IPS DF 4.7 (cell line): ENCODE data around the gene DNASE2.
A peak's percentile ranks its signal among the peaks of the same experiment; 100 is the strongest.

Source experiments
- DNase-seq: peaks from one replicate; pipeline ENCODE4 v3.0.0-alpha.2; 2013; ENCODE audit warnings: low spot score; ENCODE audit errors: extremely low read depth

DNASE2 gene

GRCh38 chr19:12886969-12887747 is 5.9 kb upstream of the DNASE2 start, which contains the start of gene KLF1:
TSS of gene KLF1 (minus strand) at chr19:12887201. CDS start at chr19:12887140, 61 bp downstream.
- DNase-seq: no peak

GRCh38 chr19:12886651-12886968 is 5.4 kb upstream of the DNASE2 start:
- DNase-seq: no peak

GRCh38 chr19:12885749-12886650 is 4.8 kb upstream of the DNASE2 start:
- no peak for DNase-seq

DNA sequence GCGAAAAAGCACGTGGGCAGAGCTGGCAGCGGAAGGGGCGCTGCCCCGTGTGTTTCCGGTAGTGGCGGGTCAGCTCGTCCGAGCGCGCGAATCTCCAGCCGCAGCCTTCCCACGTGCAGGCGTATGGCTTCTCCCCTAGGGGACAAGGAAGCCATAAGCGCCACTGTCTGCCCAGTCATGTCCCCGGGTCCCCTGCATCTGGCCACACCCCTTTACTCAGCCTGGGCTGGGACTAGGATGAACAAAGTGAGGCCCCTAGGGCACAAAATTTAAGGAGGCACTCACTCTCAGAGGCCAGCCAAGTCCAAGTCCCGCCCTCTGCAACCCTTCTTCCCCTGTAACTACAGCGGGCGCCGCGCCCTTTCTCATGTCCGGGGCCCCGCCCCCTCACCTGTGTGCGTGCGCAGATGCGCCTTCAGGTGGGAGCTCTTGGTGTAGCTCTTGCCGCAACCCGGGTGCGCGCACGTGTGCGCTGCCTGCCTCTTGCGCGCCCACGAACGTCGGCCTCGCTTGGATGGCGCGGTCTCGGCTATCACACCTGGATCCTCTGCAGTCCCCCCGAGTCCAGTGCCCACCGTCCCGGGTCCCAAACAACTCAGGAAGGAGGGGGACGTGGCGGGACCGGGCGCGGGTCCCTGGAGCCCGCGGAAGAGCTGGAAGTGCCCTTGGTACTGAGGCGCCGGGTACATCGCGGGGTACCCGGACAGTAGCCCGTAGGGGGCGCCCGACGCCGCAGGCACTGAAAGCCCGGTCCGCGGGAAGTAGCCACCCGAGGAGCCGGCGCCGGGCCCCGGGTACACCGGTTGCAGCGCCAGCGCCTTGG is 3.9 kb upstream of the DNASE2 start:
- peak; percentile 96 for DNase-seq

DNA sequence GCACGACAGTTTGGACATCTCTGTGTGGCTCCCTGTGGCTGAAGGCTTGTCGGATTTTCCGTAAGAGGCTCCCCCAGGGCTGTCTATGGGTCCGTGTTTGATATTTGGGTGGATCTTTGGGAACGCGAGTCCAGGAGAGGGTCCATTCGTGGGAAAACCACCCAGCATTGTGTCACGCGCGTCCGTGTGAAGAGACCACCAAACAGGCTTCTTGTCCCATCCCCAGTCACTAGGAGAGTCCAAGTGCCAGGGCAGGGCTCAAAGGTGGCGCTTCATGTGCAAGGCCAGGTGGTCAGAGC is 3.3 kb upstream of the DNASE2 start:
- DNase-seq: no peak

DNA sequence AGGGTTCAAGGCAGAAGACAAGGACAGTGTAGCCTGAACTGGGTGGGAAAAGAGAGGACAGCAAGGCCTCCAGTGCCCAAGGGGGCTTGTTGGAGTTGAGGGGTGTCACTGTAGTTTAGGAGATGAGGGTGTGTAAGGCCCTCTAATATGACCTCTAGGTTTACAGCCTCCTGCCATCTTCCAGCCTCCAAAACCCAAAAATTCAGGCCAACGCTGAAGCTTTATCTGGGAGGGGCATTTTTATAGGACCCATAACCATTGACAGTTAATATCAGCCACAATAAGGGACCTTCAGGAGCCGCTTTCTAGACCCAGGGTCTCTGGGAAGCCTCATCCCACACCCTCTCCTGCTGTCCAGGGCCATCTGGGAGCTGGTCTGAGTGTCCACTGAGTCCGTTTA is 3.0 kb upstream of the DNASE2 start:
- no peak for DNase-seq

- DNase-seq: no peak
These were observed 1.3 kb upstream of the DNASE2 start for GRCh38 chr19:12882589-12882988.

DNA sequence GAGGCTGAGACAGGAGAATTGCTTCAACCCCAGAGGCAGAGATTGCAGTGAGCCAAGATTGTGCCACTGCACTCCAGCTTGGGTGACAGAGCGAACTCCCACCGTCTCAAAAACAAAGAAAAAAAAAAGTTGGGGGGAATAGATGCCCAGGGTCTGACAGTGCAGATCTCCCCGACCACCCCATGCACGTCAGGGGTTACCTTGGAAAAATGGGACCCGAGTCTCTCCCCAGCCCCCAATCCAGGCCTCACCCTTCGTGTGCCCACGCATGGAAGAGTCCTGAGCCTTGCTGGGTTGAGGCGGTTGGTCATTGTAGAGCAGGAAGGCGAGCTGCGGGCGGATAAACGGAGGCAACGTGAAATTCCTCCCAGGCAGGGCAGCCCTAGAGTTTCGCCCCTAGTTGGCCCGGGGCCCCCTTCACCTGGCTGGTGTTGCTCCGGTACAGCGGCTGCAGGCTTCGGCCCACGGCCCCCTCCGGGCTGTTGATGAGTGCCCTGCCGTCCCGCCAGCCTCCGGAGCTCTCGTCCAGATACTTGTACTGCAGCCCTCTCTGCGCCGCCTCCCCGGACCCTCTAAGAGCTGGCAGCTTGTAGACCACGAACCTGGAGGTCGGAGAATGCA is 588 bp downstream of the DNASE2 start:
- no peak for DNase-seq

- DNase-seq: no peak
These were observed 6.2 kb downstream of the DNASE2 start for GRCh38 chr19:12875086-12875485.

- DNase-seq: no peak
These were observed 7.1 kb downstream of the DNASE2 start for GRCh38 chr19:12873891-12874745.

DNA sequence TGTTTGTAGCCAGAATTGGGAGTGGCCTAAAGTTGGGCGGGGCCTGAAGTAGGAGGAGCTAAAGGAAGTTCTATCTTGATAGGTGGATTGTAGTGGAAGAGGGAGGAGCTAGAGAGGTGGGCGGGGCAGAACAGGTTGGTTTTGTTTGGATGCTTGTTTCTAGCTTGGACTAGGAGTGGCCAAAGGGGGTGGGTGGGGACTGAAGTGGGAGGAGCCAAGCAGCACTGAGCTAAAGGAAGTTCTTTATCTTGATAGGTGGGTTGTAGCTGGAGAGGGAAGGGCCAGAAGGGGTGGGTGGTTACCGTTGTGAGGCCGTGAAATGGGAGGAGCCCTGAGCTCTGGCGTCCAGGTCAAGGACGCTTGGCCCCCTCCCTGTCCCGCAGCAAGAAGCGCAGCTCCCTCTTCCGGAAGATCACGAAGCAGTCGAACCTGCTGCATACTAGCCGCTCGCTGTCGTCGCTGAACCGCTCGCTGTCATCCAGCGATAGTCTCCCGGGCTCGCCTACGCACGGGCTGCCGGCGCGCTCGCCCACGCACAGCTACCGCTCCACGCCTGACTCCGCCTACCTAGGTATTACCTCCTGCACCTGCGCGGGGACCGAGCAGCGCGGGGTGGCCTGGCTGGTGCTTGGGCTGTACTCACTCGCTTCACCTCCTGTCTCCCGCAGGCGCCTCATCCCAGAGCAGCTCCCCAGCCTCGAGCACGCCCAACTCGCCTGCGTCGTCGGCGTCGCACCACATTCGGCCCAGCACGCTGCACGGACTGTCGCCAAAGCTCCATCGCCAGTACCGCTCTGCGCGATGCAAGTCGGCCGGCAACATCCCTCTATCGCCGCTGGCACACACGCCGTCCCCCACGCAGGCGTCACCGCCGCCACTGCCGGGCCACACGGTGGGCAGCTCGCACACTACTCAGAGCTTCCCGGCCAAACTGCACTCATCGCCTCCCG is 8.0 kb downstream of the DNASE2 start:
- no peak for DNase-seq

DNA sequence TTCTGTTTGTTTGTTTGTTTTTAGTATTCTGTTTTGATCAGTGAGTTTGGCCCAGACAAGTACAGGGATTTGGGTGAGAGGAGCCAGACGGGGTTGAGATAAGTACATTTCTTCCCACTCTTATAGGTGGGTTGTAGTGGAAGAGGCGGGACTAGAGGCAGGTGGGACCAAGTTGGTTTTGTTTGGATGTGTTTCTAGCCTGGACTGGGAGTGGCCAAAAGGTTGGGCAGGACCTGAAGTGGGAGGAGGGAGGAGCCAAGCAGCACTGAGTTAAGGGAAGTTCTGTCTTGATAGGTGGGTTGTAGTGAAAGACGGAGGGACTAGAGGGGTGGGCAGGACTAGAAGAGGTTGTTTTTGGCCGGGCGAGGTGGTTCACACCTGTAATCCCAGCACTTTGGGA is 9.0 kb downstream of the DNASE2 start:
- DNase-seq: no peak

- DNase-seq: no peak
These were observed 9.6 kb downstream of the DNASE2 start for GRCh38 chr19:12871681-12872080.

- DNase-seq: no peak
These were observed 12.6 kb downstream of the DNASE2 start for GRCh38 chr19:12868540-12869112.

DNA sequence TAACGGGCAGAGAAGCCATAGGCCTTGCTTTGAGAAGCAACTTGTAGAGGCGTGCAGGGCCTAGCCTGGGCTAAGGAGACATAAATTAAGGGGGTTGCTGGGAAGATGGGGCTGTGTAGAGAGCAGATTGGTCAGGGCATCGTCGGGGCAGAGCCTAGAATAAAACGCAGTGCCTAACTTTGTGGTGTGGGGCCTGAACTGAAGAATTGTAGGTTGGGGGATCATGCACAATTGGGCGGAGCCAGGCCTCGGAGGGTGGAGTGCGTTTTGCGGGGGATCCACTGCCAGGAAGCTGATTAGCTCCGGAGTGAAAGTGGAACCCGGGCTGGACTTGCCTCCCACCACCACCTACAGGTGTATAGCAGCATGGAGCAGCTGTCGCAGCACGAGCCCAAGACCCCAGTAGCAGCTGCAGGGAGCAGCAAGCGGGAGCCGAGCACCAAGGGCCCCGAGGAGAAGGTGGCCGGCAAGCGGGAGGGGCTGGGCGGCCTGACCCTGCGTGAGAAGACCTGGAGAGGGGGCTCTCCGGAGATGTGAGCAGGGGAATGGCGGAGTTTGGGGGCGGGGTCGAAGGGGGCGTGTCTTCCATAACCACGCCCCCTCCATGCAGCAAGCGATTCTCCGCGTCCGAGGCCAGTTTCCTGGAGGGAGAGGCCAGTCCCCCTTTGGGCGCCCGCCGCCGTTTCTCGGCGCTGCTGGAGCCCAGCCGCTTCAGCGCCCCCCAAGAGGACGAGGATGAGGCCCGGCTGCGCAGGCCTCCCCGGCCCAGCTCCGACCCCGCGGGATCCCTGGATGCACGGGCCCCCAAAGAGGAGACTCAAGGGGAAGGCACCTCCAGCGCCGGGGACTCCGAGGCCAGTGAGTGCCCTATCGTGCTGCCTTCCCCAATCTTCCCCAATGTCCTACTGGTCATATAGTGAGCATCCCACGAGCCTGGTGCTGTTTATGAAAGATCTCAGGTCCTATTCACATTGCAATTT is 13.8 kb downstream of the DNASE2 start:
- DNase-seq: no peak

DNA sequence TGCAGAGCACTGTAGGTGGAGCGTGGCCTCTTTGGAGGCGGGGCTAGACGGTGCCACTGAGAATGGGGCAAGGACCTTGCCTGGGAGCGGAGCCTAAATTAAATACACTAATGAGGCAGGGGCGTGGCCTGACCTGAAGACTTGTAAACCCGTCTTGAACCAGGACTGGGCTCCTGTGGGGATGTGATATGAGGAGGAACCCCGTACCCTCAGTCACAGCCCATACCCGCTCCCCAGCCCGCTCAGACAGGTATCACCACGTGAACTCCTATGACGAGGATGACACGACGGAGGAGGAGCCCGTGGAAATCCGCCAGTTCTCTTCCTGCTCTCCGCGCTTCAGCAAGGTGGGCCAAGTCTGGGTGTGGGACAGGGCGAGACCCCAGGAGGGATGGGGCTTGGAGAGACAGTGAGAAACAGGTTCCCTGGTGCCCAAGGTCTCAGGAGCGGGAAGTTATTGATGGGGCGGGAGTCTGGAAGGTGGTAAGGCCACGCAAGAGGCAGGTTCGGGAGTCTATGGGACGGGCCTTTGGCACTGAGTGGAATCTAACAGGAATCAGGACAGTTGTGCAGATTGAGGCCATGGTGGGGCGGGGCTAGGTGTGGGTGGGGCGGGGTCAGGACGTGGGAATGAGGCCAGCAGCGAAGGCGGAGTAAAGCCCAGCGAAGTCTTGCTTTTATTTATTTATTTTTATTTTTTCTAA is 14.7 kb downstream of the DNASE2 start:
- no peak for DNase-seq

GRCh38 chr19:12865746-12866415 is 15.4 kb downstream of the DNASE2 start:
- no peak for DNase-seq
